Hepatocyte (in vitro differentiated cells): ENCODE measurements around the gene KCNJ4. TPM values are rescaled to one million over a fixed set of nuclear protein-coding genes. Genes with fewer than 3 reads are reported as not detected.

Source experiments
- DNase-seq: peaks from one replicate; pipeline ENCODE4 v3.0.0-alpha.2; 2016; ENCODE audit warnings: low spot score
- H2AFZ ChIP-seq: fragments of 200-600 bp; sonication (generic); 2 replicates; pipeline ENCODE4 v1.6.0; 2016; ENCODE audit warnings: antibody characterized with exemption, mild to moderate bottlenecking
- H3K27ac ChIP-seq: fragments of 200-600 bp; sonication (generic); 2 replicates; pipeline ENCODE4 v1.5.1; 2016; ENCODE audit warnings: mild to moderate bottlenecking
- H3K27me3 ChIP-seq: fragments of 200-600 bp; sonication (generic); 2 replicates; pipeline ENCODE4 v1.6.1; 2016
- H3K36me3 ChIP-seq: fragments of 200-600 bp; sonication (generic); replicated peaks from 2 replicates; pipeline ENCODE4 v1.5.1; 2016; ENCODE audit warnings: low read depth; ENCODE audit not compliant: insufficient read depth
- H3K4me1 ChIP-seq: fragments of 200-600 bp; sonication (generic); 2 replicates; pipeline ENCODE4 v1.5.1; 2016; ENCODE audit warnings: mild to moderate bottlenecking, moderate library complexity; ENCODE audit not compliant: insufficient read depth
- H3K4me2 ChIP-seq: fragments of 200-600 bp; sonication (generic); 2 replicates; pipeline ENCODE4 v1.6.0; 2016
- H3K4me3 ChIP-seq: fragments of 200-600 bp; sonication (generic); 2 replicates; pipeline ENCODE4 v1.5.1; 2016; ENCODE audit warnings: mild to moderate bottlenecking
- H3K79me2 ChIP-seq: fragments of 200-600 bp; sonication (generic); 2 replicates; pipeline ENCODE4 v1.6.0; 2017; ENCODE audit warnings: mild to moderate bottlenecking
- H3K9me2 ChIP-seq: fragments of 200-600 bp; sonication (generic); replicated peaks from 2 replicates; pipeline ENCODE4 v1.6.0; 2017; ENCODE audit warnings: mild to moderate bottlenecking; ENCODE audit not compliant: insufficient read depth
- H3K9me3 ChIP-seq: fragments of 200-600 bp; sonication (generic); 2 replicates; pipeline ENCODE4 v1.5.1; 2016; ENCODE audit warnings: low read depth, mild to moderate bottlenecking
- H4K20me1 ChIP-seq: fragments of 200-600 bp; sonication (generic); 2 replicates; pipeline ENCODE4 v1.6.0; 2016; ENCODE audit warnings: mild to moderate bottlenecking; ENCODE audit not compliant: insufficient read depth, poor library complexity, severe bottlenecking
- EZH2 ChIP-seq: fragments of 200-600 bp; sonication (generic); IDR thresholded peaks from 2 replicates; pipeline ENCODE4 v1.6.1; 2016; ENCODE audit warnings: antibody characterized with exemption, mild to moderate bottlenecking, borderline replicate concordance
- EZH2phosphoT487 ChIP-seq: fragments of 200-600 bp; sonication (generic); IDR thresholded peaks from one replicate; pipeline ENCODE4 v1.6.1; 2018; ENCODE audit warnings: antibody characterized with exemption, mild to moderate bottlenecking, low read depth, moderate library complexity; ENCODE audit not compliant: unreplicated experiment, severe bottlenecking
- WGBS: methylation state at CpG from one replicate; pipeline ENCODE4 v1.1.6; 2016; ENCODE audit warnings: low lambda C conversion rate; ENCODE audit errors: missing lambda C conversion rate; 5-methylcytosine and 5-hydroxymethylcytosine counted together
- polyA plus RNA-seq: library from polyadenylated mRNA; unstranded; fragments of >200 nt; fragmentation: Nextera tagmentation; extraction: Ambion mirVana; gene quantifications from 2 replicates; pipeline ENCODE4 v1.2.1, GENCODE V29; 2016
- total RNA-seq: library from RNA; depleted of rRNA; stranded (reverse); fragments of >200 nt; gene quantifications from 2 replicates; pipeline ENCODE4 v1.2.3, GENCODE V29; 2014
- TF ChIP-seq, protein P1 (sequence below): fragments of 200-600 bp; sonication (generic); IDR thresholded peaks from 2 replicates; pipeline ENCODE4 v1.5.1; 2016; ENCODE audit warnings: antibody characterized with exemption, mild to moderate bottlenecking; ENCODE audit not compliant: poor library complexity

Gene KCNJ4
- total and polyA plus RNA-seq, 2 experiments from 2014 or later = 0.08 to 0.50 TPM

GRCh38 chr22:38454353-38455075, 485 bp downstream of the KCNJ4 start:
- no peaks in the 10 kb centered on the region for H3K9me2 ChIP-seq
- 11% methylated on average over 28 of the region's 67 CpGs for WGBS
- no peak overlapping the region for H3K4me3 ChIP-seq
- no peaks in the 10 kb centered on the region for H3K9me3 ChIP-seq
- no peaks in the 10 kb centered on the region for H3K36me3 ChIP-seq
- peak; percentile 80 for TF ChIP-seq EZH2
- peak; percentile 18 for TF ChIP-seq EZH2phosphoT487
- TF ChIP-seq, protein P1, sequence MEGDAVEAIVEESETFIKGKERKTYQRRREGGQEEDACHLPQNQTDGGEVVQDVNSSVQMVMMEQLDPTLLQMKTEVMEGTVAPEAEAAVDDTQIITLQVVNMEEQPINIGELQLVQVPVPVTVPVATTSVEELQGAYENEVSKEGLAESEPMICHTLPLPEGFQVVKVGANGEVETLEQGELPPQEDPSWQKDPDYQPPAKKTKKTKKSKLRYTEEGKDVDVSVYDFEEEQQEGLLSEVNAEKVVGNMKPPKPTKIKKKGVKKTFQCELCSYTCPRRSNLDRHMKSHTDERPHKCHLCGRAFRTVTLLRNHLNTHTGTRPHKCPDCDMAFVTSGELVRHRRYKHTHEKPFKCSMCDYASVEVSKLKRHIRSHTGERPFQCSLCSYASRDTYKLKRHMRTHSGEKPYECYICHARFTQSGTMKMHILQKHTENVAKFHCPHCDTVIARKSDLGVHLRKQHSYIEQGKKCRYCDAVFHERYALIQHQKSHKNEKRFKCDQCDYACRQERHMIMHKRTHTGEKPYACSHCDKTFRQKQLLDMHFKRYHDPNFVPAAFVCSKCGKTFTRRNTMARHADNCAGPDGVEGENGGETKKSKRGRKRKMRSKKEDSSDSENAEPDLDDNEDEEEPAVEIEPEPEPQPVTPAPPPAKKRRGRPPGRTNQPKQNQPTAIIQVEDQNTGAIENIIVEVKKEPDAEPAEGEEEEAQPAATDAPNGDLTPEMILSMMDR = no peak
- no peak overlapping the region for H3K27ac ChIP-seq
- H3K4me2 ChIP-seq = peak overlapping the region; percentile 87
- H2AFZ ChIP-seq = no peak overlapping the region
- H3K27me3 ChIP-seq = peaks cover 43% of the 10 kb centered on the region
- H3K4me1 ChIP-seq = no peaks in the 10 kb centered on the region
- no peaks in the 10 kb centered on the region for H3K79me2 ChIP-seq
- H4K20me1 ChIP-seq = no peaks in the 10 kb centered on the region
- no peak for DNase-seq

DNA sequence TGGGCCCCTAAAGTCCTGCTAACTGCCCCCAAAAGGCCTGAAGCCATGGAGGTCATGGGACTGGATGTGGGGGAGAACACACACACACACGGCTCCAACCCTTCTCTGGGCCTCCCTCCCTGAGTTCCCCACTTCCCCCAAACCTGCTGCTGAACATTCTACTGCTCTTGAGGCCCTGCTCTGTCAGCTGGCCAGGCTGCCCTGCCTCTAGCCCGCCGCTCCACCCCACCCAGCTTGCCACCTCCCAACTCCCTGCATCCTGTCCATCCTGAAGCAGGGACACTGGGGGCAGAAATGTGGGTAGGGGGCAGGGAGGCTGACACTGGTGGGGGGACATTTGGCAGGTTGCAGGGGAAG, 1.0 kb downstream of the KCNJ4 start:
- Histone ChIP-seq H2AFZ (no peak overlapping the region), H3K9me3 (no peaks in the 10 kb centered on the region), H3K27me3 (peaks cover 43% of the 10 kb centered on the region), H3K79me2 (no peaks in the 10 kb centered on the region), H3K9me2 (no peaks in the 10 kb centered on the region), H3K4me1 (no peaks in the 10 kb centered on the region), H4K20me1 (no peaks in the 10 kb centered on the region), H3K27ac (no peak overlapping the region), H3K4me2 (peak overlapping the region; percentile 87), H3K36me3 (no peaks in the 10 kb centered on the region), H3K4me3 (no peak overlapping the region)
- 76% methylated on average over 3 of the region's 3 CpGs for WGBS
- no peak for DNase-seq
- TF ChIP-seq, protein P1 = no peak
- TF ChIP-seq EZH2 = no peak
- TF ChIP-seq EZH2phosphoT487 = no peak

- H3K36me3 ChIP-seq = no peaks in the 10 kb centered on the region
- no peaks in the 10 kb centered on the region for H3K79me2 ChIP-seq
- H3K4me3 ChIP-seq = no peak overlapping the region
- H3K9me2 ChIP-seq = no peaks in the 10 kb centered on the region
- no peaks in the 10 kb centered on the region for H3K9me3 ChIP-seq
- no peak overlapping the region for H3K27ac ChIP-seq
- TF ChIP-seq EZH2phosphoT487 = no peak
- TF ChIP-seq, protein P1 = no peak
- TF ChIP-seq EZH2 = no peak
- H4K20me1 ChIP-seq = no peaks in the 10 kb centered on the region
- no peak overlapping the region for H3K4me2 ChIP-seq
- DNase-seq = no peak
- peaks cover 43% of the 10 kb centered on the region for H3K27me3 ChIP-seq
- no peak overlapping the region for H2AFZ ChIP-seq
- no peaks in the 10 kb centered on the region for H3K4me1 ChIP-seq
- 89% methylated on average over 11 of the region's 11 CpGs for WGBS
These were observed 1.8 kb downstream of the KCNJ4 start for GRCh38 chr22:38453066-38453672.
